Aorta (tissue), 5 donors: Measurements from ENCODE around the gene PHACTR2. TPM values are rescaled to one million over a fixed set of nuclear protein-coding genes. Genes with fewer than 3 reads are reported as not detected.

Source experiments
- ATAC-seq: fragments of 200-7000 bp; cut with Tn5 transposase; one replicate; pipeline ENCODE4 v1.9.1; 2022; ENCODE audit warnings: moderate library complexity; ENCODE audit not compliant: low FRiP score
- DNase-seq, 2 donors: peaks; one replicate each; pipeline ENCODE4 v3.0.0-alpha.2; 2020
- H3K27ac ChIP-seq, 2 donors: one replicate each; pipeline ENCODE4 v1.5.1; 2013; ENCODE audit warnings: low read length in 2 of 2, mild to moderate bottlenecking in 2 of 2, moderate library complexity in 2 of 2, control low read depth in 1 of 2, inconsistent platforms in 1 of 2, low read depth in 1 of 2
- H3K27me3 ChIP-seq, 2 donors: one replicate each; pipeline ENCODE4 v1.6.1; 2013; ENCODE audit warnings: control low read depth in 1 of 2, low read length in 1 of 2, mild to moderate bottlenecking in 1 of 2, moderate library complexity in 1 of 2; ENCODE audit not compliant: insufficient read depth in 2 of 2, control insufficient read depth in 1 of 2
- H3K36me3 ChIP-seq, 2 donors: one replicate each; pipeline ENCODE4 v1.6.1; 2013; ENCODE audit warnings: control low read depth in 1 of 2, low read length in 1 of 2, mild to moderate bottlenecking in 1 of 2; ENCODE audit not compliant: insufficient read depth in 2 of 2, control insufficient read depth in 1 of 2
- H3K4me1 ChIP-seq, 2 donors: one replicate each; pipeline ENCODE4 v1.6.1; 2013; ENCODE audit warnings: low read length in 2 of 2, control low read depth in 1 of 2, mild to moderate bottlenecking in 1 of 2, moderate library complexity in 1 of 2; ENCODE audit not compliant: insufficient read depth in 2 of 2, control insufficient read depth in 1 of 2
- H3K4me3 ChIP-seq, 2 donors: one replicate each; pipeline ENCODE4 v1.5.1; 2013; ENCODE audit warnings: low read length in 2 of 2, control low read depth in 1 of 2, mild to moderate bottlenecking in 1 of 2
- H3K9me3 ChIP-seq: one replicate; pipeline ENCODE4 v1.6.1; 2013; ENCODE audit warnings: mild to moderate bottlenecking, low read length; ENCODE audit not compliant: control insufficient read depth
- whole genome bisulfite sequencing, 2 donors: extraction: QIAGEN DNeasy Blood & Tissue Kit; methylation state at CpG; one replicate each; pipeline ENCODE4 v1.1.7; 2013; 5-methylcytosine and 5-hydroxymethylcytosine counted together
- intact Hi-C, 2 donors: fragments of 100-400 bp; cut with DNase I; formaldehyde crosslinking; loops; one replicate each; pipeline versions ENCODE4 v1.14.2 to v1.15.0; 2022
- polyA plus RNA-seq, 2 donors: library from polyadenylated mRNA; stranded (reverse); fragments of 200-250 nt; gene quantifications; one replicate each; pipeline ENCODE4 v1.2.3, GENCODE V29; 2013
- total RNA-seq, 2 donors: library from RNA; stranded (reverse); fragmentation: NEBNext Ultra II Directional; extraction: Animal tissue kit (Norgen Biotek cat#: 25700); gene quantifications; one replicate each; pipeline ENCODE4 v1.2.1, GENCODE V29; 2021
- donor health status: healthy with polysubstance abuse.
- donor health status: Bipolar disorder and iron deficiency.
- donor health status: DM: no; HTN: no; CAD: no.
- donor health status: DM: no; HTN: no; CAD: no.
- donor health status: DM: yes; HTN: yes; CAD: no.

Gene PHACTR2
- total and polyA plus RNA-seq, 4 donors, result 15.3 to 96.8 (median 51.2) TPM

- Histone ChIP-seq H3K9me3 (no peaks in the 10 kb centered on the region), H3K36me3 (no peaks in the 10 kb centered on the region), H3K27me3 (no peaks in the 10 kb centered on the region), H3K4me3 (no peak overlapping the region), H3K27ac (no peak overlapping the region), H3K4me1 (peaks cover 0 to 8% of the 10 kb centered on the region in 2 donors)
- intact Hi-C loops, result loop anchor here in 1 of 2 donors (10.0 kb wide), 1 partner anchor 118 kb away; no protein-coding TSS in a partner anchor
- 96% methylated on average over 8 of the region's 8 CpGs for WGBS, 2 donors
- ATAC-seq, result no peak
- no peak for DNase-seq
Observed at GRCh38 chr6:143802833-143803565, 125.2 kb downstream of the PHACTR2 start.

GRCh38 chr6:143803769-143804568, 126.2 kb downstream of the PHACTR2 start:
- Histone ChIP-seq H3K9me3 (no peaks in the 10 kb centered on the region), H3K4me3 (no peak overlapping the region), H3K36me3 (no peaks in the 10 kb centered on the region), H3K27ac (no peak overlapping the region), H3K4me1 (peaks cover 0 to 8% of the 10 kb centered on the region in 2 donors), H3K27me3 (no peaks in the 10 kb centered on the region)
- no peak for ATAC-seq
- 75 to 82% methylated on average over 9 of the region's 9 CpGs for WGBS, 2 donors
- no peak for DNase-seq
- intact Hi-C loops, result loop anchor here in 1 of 2 donors (10.0 kb wide), 1 partner anchor 119 kb away; no protein-coding TSS in a partner anchor

- DNase-seq, result no peak
- no peak overlapping the region for H3K27ac ChIP-seq
- no peaks in the 10 kb centered on the region for H3K36me3 ChIP-seq
- WGBS, 2 donors, result 72% methylated on average over 4 of the region's 4 CpGs
- no peak for ATAC-seq
- H3K4me1 ChIP-seq, result peaks cover 0 to 8% of the 10 kb centered on the region in 2 donors
- H3K27me3 ChIP-seq, result no peaks in the 10 kb centered on the region
- no peak overlapping the region for H3K4me3 ChIP-seq
- intact Hi-C loops, result loop anchor here in 1 of 2 donors (10.0 kb wide), 1 partner anchor 120 kb away; no protein-coding TSS in a partner anchor
- H3K9me3 ChIP-seq, result no peaks in the 10 kb centered on the region
Observed at GRCh38 chr6:143804835-143805239, 127.1 kb downstream of the PHACTR2 start.

- Histone ChIP-seq H3K9me3 (no peaks in the 10 kb centered on the region), H3K27me3 (no peaks in the 10 kb centered on the region), H3K36me3 (no peaks in the 10 kb centered on the region), H3K27ac (no peak overlapping the region), H3K4me3 (no peak overlapping the region), H3K4me1 (peaks cover 0 to 8% of the 10 kb centered on the region in 2 donors)
- intact Hi-C loops, result loop anchor here in 1 of 2 donors (10.0 kb wide), 1 partner anchor 122 kb away; no protein-coding TSS in a partner anchor
- ATAC-seq, result no peak
- 71 to 73% methylated on average over 8 of the region's 8 CpGs for WGBS, 2 donors
- DNase-seq, result peak in 1 of 2 donors; percentile 59
Observed at GRCh38 chr6:143806282-143807102, 128.7 kb downstream of the PHACTR2 start.

DNA sequence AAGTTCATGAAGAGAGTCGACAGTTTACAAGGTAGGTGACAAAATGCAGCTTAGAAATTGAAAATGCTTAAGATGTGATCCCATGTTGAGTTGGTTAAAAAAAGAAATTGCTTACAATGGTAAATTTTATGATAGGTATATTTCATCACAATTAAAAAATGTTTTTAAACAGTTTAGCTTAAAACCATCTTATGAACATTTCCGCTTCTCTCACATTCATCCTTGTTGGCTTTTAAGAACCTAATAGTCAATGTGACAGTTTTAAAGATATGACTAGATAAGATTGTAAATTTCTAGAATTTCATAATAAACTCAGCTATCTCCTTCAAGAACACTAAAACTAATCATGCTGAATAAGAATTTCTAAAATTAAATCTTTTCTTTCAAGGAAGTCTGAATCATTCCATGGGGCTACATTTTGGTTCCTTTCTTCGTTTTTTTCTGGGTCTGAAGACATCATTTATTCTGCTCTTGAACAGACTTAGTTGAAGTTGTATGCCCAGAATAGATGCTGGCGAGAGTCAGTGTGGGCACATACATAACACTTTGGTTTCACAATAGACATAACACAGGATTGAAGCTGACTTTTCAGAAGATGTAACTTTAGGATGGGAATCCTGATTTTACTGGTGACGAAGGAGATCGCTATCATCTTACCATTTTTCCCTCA, 129.5 kb downstream of the PHACTR2 start:
- no peak overlapping the region for H3K4me3 ChIP-seq
- no peaks in the 10 kb centered on the region for H3K27me3 ChIP-seq
- peaks cover 5 to 10% of the 10 kb centered on the region in 2 donors for H3K4me1 ChIP-seq
- H3K27ac ChIP-seq, result peak overlapping the region; percentile 22 to 75
- no peaks in the 10 kb centered on the region for H3K36me3 ChIP-seq
- ATAC-seq (no peak), DNase-seq (no peak)
- 53% methylated on average over 6 of the region's 6 CpGs for WGBS, 2 donors
- intact Hi-C loops, result loop anchor here in 1 of 2 donors (10.0 kb wide), 1 partner anchor 122 kb away; no protein-coding TSS in a partner anchor
- no peaks in the 10 kb centered on the region for H3K9me3 ChIP-seq

- 88 to 94% methylated on average over 2 of the region's 2 CpGs for WGBS, 2 donors
- DNase-seq (no peak), ATAC-seq (no peak)
- H3K4me3 ChIP-seq, result no peak overlapping the region
- H3K9me3 ChIP-seq, result no peaks in the 10 kb centered on the region
- no peak overlapping the region for H3K27ac ChIP-seq
- H3K36me3 ChIP-seq, result no peaks in the 10 kb centered on the region
- H3K4me1 ChIP-seq, result peaks cover 8% of the 10 kb centered on the region in 2 donors
- no peaks in the 10 kb centered on the region for H3K27me3 ChIP-seq
- intact Hi-C loops, result no loop called here
Observed at GRCh38 chr6:143810745-143811144, 133.0 kb downstream of the PHACTR2 start.

DNA sequence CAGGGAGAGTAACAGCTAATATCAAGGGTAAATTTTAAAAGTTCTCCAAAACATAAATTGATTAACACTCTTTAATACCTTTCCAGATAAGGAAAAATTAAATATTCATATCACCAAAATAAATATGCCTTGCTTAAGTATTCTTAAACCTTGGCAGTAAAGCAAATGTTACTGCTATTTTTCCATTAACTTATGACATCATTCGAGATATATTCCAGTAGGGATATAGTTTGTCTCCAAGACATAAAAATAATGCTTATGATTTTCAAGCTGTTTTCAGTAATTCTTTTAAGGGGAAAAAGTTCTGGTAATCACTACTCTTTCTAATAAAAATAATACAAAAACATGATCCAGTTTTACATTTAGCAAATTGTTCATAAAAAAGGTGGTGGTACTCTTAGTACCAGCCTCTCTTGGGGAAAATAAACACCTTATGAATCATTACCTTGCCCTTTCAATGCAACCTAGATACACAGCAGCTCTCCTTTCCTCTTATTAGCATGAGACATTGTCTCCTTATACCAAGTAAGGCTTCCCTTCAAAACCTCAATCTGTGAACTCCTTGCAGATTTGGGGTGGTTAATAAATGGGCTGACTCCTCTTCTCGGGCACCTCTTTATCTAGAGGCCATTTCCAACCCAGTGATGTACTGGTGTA, 133.9 kb downstream of the PHACTR2 start:
- no peak for ATAC-seq
- 29 to 35% methylated on average over 2 of the region's 2 CpGs for WGBS, 2 donors
- Histone ChIP-seq H3K27ac (no peak overlapping the region), H3K36me3 (no peaks in the 10 kb centered on the region), H3K4me1 (peaks cover 7 to 8% of the 10 kb centered on the region in 2 donors), H3K9me3 (no peaks in the 10 kb centered on the region), H3K27me3 (no peaks in the 10 kb centered on the region), H3K4me3 (no peak overlapping the region)
- no peak for DNase-seq
- intact Hi-C loops, result no loop called here
